ENCODE data around the gene CYP2D6.

GRCh38 chr22:42162728-42163489, 32.3 kb upstream of the CYP2D6 start:
- no peak for TF ChIP-seq GATA2 (IDR thresholded peaks at IDR 0.05; ENCODE audit: low read depth, low read length)
- TF ChIP-seq GATA3 (IDR thresholded peaks at IDR 0.05; ENCODE audit: low read depth, low read length): no peak
